ENCODE data around the gene C1orf116. TPM values are rescaled to one million over a fixed set of nuclear protein-coding genes. Genes with fewer than 3 reads are reported as not detected.
A peak's percentile ranks its signal among the peaks of the same experiment; 100 is the strongest.

C1orf116 gene
- total RNA-seq, 4 donors from 2014 or later: 7.1 to 24.6 (median 13.3) TPM

GRCh38 chr1:207021139-207021861 lies 11.3 kb downstream of the C1orf116 start:
- H3K27me3 ChIP-seq: no peaks in the 10 kb centered on the region
- peaks cover 45 to 52% of the 10 kb centered on the region in 2 donors for H3K4me1 ChIP-seq
- no peak for TF ChIP-seq CTCF (IDR thresholded peaks at IDR 0.05)
- TF ChIP-seq POLR2A (IDR thresholded peaks at IDR 0.05): no peak
- intact Hi-C loops (cut with DNase I): no loop called here
- peak overlapping the region; percentile 52 to 96 (median 94) for H3K27ac ChIP-seq
- H3K36me3 ChIP-seq: no peaks in the 10 kb centered on the region
- no peaks in the 10 kb centered on the region for H3K9me3 ChIP-seq
- no peak for DNase-seq
- 83 to 87% methylated on average over 8 of the region's 8 CpGs for WGBS, 2 donors
- H3K4me3 ChIP-seq (replicated peaks in 1 of 3): no peak overlapping the region

- Histone ChIP-seq H3K27me3 (no peaks in the 10 kb centered on the region), H3K9me3 (no peaks in the 10 kb centered on the region), H3K36me3 (no peaks in the 10 kb centered on the region), H3K27ac (no peak overlapping the region), H3K4me1 (peaks cover 39 to 46% of the 10 kb centered on the region in 2 donors), H3K4me3 (replicated peaks in 1 of 3) (no peak overlapping the region)
- WGBS, 2 donors: 87 to 89% methylated on average over 4 of the region's 4 CpGs
- no peak for TF ChIP-seq CTCF (IDR thresholded peaks at IDR 0.05)
- no peak for TF ChIP-seq POLR2A (IDR thresholded peaks at IDR 0.05)
- intact Hi-C loops (cut with DNase I): no loop called here
- no peak for DNase-seq
Measured at GRCh38 chr1:207020709-207021107, 11.8 kb downstream of the C1orf116 start.

- H3K4me3 ChIP-seq (replicated peaks in 1 of 3): no peak overlapping the region
- DNase-seq: no peak
- H3K27me3 ChIP-seq: no peaks in the 10 kb centered on the region
- H3K9me3 ChIP-seq: no peaks in the 10 kb centered on the region
- H3K36me3 ChIP-seq: no peaks in the 10 kb centered on the region
- TF ChIP-seq CTCF (IDR thresholded peaks at IDR 0.05): no peak
- no peak for TF ChIP-seq POLR2A (IDR thresholded peaks at IDR 0.05)
- intact Hi-C loops (cut with DNase I): no loop called here
- WGBS, 2 donors: 89 to 94% methylated on average over 9 of the region's 9 CpGs
- peaks cover 35 to 40% of the 10 kb centered on the region in 2 donors for H3K4me1 ChIP-seq
- H3K27ac ChIP-seq: no peak overlapping the region
Measured at GRCh38 chr1:207020065-207020708, 12.4 kb downstream of the C1orf116 start.

- DNase-seq: no peak
- no peak for TF ChIP-seq CTCF (IDR thresholded peaks at IDR 0.05)
- no peak for TF ChIP-seq POLR2A (IDR thresholded peaks at IDR 0.05)
- 41 to 65% methylated on average over 2 of the region's 2 CpGs for WGBS, 2 donors
Measured at GRCh38 chr1:207019661-207020060, 12.9 kb downstream of the C1orf116 start.

GRCh38 chr1:207019161-207019560 lies 13.4 kb downstream of the C1orf116 start:
- no peak overlapping the region for H3K27ac ChIP-seq
- 100% methylated on average over 2 of the region's 2 CpGs for WGBS, 2 donors
- no peak overlapping the region for H3K4me3 ChIP-seq (replicated peaks in 1 of 3)
- no peaks in the 10 kb centered on the region for H3K36me3 ChIP-seq
- no peak for DNase-seq
- peaks cover 24 to 30% of the 10 kb centered on the region in 2 donors for H3K4me1 ChIP-seq
- intact Hi-C loops (cut with DNase I): no loop called here
- H3K9me3 ChIP-seq: no peaks in the 10 kb centered on the region
- TF ChIP-seq CTCF (IDR thresholded peaks at IDR 0.05) (no peak), POLR2A (IDR thresholded peaks at IDR 0.05) (no peak)
- H3K27me3 ChIP-seq: no peaks in the 10 kb centered on the region

More at GRCh38 chr1:207019661-207020060, 12.9 kb downstream of the C1orf116 start:
- H3K27me3 ChIP-seq: no peaks in the 10 kb centered on the region
- H3K4me3 ChIP-seq (replicated peaks in 1 of 3): no peak overlapping the region
- intact Hi-C loops (cut with DNase I): no loop called here
- H3K27ac ChIP-seq: no peak overlapping the region
- no peaks in the 10 kb centered on the region for H3K9me3 ChIP-seq
- H3K36me3 ChIP-seq: no peaks in the 10 kb centered on the region
- H3K4me1 ChIP-seq: peaks cover 29 to 35% of the 10 kb centered on the region in 2 donors
